NCI-H2196 (cell line): Measurements from ENCODE around the gene ABCA13.
"Not testable (repeated sequence)": the region's sequence is repeated elsewhere in the genome, so short reads cannot be mapped to it uniquely, and the experiment has no call there.

ENCODE experiments used
- DNase-seq: peaks from one replicate; lab custom pipeline; 2025; ENCODE audit not compliant: unreplicated experiment; lab: John Stamatoyannopoulos, UW

ABCA13 gene, protein sequence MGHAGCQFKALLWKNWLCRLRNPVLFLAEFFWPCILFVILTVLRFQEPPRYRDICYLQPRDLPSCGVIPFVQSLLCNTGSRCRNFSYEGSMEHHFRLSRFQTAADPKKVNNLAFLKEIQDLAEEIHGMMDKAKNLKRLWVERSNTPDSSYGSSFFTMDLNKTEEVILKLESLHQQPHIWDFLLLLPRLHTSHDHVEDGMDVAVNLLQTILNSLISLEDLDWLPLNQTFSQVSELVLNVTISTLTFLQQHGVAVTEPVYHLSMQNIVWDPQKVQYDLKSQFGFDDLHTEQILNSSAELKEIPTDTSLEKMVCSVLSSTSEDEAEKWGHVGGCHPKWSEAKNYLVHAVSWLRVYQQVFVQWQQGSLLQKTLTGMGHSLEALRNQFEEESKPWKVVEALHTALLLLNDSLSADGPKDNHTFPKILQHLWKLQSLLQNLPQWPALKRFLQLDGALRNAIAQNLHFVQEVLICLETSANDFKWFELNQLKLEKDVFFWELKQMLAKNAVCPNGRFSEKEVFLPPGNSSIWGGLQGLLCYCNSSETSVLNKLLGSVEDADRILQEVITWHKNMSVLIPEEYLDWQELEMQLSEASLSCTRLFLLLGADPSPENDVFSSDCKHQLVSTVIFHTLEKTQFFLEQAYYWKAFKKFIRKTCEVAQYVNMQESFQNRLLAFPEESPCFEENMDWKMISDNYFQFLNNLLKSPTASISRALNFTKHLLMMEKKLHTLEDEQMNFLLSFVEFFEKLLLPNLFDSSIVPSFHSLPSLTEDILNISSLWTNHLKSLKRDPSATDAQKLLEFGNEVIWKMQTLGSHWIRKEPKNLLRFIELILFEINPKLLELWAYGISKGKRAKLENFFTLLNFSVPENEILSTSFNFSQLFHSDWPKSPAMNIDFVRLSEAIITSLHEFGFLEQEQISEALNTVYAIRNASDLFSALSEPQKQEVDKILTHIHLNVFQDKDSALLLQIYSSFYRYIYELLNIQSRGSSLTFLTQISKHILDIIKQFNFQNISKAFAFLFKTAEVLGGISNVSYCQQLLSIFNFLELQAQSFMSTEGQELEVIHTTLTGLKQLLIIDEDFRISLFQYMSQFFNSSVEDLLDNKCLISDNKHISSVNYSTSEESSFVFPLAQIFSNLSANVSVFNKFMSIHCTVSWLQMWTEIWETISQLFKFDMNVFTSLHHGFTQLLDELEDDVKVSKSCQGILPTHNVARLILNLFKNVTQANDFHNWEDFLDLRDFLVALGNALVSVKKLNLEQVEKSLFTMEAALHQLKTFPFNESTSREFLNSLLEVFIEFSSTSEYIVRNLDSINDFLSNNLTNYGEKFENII (N-terminal part only)

GRCh38 chr7:48171202-48171601 lies at the start of gene ABCA13:
TSS of gene ABCA13 (plus strand) at chr7:48171458. CDS start at chr7:48171484, 26 bp downstream.
- no peak for DNase-seq

DNA sequence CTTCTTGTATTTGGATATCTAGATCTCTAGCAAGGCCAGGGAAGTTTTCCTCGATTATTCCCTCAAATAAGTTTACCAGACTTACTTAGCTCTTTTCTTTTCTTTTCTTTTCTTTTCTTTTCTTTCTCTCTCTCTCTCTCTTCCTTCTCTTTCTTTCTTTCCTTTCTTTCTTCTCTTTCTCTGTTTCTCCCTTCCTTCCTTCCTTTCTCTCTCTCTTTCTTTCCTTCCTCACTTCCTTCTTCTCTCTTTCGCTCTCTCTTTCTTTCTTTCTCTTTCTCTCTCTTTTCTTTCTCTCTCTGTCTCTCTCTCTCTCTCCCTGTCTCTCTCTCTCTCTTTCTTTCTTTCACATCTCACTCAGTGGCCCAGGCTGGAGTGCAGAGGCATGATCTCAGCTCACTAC lies 45.2 kb upstream of the ABCA13 start:
- DNase-seq, result no peak

DNA sequence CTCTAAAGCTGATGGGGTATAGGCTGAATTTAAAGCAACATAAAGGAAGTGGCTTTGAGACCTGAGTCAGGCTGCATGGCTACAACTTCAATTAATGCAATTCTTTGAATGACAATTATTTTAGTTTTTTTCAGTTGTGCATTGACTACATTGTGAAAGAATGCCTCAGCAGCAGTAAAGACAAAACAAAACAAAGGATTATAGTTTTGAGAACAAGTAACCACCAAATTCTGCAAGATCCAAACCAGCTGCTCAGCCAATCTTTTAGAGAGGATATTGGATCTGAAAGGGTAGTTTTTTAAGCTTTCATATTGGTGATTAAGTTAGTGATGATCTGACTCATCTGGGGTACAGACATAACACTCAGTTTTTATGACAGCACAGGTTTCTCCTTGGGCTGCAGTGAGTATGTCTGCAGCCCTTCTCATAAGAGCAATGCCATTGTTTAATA lies 40.6 kb upstream of the ABCA13 start:
- no peak for DNase-seq

- DNase-seq, result no peak
Measured at GRCh38 chr7:48132792-48133191, 38.5 kb upstream of the ABCA13 start.

DNA sequence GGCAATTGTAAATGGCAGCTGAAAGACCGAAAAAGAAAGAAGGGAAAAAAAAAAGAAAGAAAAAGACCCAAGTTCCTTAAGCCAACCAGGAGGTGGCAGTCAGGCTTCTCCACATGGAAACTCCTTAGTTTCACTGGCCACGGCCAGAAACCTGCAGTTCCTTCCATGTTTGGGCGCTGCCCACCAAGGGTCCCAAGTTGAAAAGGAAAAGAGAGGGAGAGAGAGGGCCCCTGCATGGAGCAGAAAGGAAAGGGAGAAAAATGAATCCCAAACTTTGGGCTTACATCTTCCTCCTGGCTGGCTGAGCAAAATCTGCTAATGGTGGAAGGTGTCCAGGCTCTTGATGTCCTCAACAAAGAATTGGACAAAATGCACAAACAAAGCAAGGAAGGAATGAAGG lies 31.8 kb upstream of the ABCA13 start:
- no peak for DNase-seq

DNA sequence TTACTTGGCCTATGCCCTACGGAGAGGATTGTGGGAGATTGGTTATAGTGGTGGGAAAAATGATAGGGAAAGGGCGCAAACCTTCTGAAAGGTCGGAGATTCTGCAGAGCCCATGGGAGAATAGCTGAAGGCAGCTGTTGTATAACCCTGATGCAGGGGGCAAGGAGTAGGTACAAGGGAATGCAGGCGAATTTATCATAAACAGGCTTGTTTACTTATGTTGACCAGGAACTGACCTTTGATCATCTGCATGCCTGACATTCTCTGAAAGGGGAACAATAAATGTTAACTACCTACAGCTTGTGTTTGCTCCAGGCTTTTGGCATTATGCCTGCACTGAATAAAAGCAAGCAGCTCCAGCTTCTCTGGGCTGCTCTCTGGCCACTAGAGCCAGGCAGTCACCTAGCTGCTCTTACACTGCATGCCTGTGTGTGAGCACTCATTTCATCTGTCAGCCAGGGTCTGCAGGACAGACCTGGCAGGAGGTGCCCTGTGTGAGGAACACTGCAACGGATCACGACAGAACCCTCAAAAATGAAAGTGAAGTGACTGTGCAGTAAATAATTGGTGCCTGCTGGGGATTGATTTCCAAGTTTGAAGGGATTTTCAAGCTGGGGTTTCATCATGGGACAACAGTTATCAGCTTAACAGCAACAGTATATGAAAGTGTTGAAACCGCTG lies 31.1 kb upstream of the ABCA13 start:
- no peak for DNase-seq

DNA sequence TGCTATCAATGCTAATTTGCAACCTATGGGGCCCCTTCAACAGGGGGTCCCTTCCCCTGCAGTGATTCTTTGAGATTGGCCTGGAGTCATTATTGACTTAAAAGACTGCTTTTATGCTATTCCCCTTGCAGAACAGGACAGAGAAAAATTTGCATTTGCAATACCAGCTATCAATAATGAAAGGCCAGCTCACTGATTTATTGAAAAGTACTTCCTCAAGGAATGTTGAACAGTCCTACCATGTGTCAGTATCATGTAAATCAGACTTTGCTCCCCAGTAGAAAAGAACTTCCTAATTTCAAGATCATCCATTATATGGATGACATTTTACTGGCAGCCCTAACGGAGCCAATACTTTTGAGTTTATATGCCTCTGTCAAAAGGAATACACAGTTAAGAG lies 29.7 kb upstream of the ABCA13 start:
- no peak for DNase-seq

DNA sequence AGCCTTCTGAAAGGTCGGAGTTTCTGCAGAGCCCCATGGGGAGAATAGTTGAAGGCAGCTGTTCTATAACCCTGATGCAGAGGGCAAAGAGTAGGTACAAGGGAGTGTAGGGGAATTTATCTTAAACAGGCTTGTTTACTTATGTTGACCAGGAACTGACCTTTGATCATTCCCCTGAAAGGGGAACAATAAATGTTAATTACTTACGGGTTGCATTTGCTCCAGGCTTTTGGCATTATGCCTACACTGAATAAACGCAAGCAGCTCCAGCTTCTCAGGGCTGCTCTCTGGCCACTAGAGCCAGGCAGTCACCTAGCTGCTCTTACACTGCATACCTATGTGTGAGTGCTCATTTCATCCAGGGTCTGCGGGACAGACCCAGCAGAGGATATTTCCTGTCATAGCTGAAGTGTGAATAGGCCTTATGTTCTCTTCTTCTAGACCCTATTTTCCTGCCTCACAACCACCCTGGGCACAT lies 26.9 kb upstream of the ABCA13 start:
- DNase-seq, result no peak

- no peak for DNase-seq
Measured at GRCh38 chr7:48147078-48147591, 24.1 kb upstream of the ABCA13 start.

DNA sequence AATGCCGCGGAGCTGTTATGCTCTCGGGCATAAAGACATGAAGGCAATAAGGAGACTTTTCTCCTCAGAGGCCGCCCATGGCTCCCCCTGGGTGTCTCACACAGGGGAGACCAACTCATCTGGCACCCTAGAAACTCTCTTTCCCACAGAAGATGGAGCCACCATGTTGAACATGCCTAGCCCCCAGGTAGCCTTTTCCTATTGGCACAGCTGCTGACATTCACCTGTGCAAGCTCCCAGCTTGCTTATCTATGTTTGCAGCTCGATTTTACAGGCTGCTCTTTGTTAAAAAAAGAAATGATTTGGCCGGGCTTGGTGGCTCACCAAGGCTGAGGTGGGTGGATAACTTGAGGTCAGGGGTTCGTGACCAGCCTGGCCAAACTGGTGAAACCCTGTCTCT lies 23.6 kb upstream of the ABCA13 start:
- DNase-seq, result not testable (repeated sequence)

- no peak for DNase-seq
Measured at GRCh38 chr7:48148311-48148710, 22.9 kb upstream of the ABCA13 start.

DNA sequence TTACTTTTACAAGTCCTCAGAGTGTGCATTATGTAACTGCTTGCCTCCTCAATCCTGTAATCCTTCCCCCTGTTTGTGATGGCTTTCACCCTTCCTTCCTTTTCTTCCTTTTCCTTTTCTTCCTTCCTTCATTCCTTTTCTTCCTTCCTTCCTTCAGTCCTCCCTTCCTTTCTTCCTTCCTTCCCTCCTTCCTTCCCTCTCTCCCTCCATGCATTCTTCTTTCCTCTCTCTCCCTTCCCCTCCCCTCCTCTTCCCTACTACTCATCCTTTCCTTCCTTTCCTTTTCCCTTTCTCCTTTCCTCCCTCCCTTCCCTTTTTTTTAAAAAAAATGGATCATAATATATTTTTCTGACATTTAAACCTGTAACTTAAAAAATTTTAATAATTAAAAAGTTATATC lies 22.2 kb upstream of the ABCA13 start:
- DNase-seq, result no peak

DNA sequence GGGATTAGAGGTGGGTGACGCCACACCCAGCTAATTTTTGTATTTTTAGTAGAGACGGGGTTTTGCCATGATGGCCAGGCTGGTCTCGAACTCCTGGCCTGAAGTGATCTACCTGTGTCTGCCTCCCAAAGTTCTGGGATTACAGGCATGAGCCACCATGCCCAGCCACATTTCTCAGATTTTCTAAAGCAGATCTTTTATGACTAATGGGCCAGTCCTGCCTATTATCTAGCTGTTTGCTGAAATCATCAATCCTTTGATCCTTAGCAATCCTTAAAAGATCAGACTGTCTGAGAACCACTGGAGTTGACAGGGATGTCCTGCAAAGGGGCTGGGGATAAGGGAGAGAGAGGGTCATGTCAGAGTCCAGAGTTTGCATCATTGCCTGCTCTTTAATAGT lies 21.2 kb upstream of the ABCA13 start:
- DNase-seq, result no peak

DNA sequence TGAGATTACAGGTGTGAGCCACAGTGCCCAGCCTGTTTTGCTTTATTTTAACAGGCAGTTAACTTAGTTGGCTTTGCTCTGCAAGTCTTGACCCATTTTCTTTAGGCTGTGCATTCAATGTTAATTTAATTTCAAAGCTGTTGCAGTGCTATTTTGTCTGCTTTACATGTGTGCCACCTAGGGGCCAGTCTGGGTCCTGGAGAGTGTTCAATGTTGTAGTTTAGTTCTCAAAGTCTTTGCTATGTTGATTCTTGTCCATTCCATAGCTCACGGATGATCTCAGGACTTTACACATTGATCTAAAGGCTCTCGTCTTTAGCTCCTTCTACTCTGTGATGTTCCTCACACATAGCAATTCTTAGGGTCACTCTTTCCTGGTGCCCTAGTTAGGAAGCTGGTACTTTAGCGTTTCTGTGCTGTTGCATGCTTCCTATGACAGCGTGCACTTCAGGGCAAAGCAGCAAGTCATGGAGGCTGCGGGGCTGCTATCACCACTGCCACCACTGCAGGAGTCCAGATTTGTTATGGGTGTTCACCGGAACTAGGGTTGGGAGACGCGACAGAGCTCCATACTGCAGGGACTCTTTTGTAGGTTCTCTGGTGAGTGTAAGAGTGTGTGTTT lies 16.4 kb upstream of the ABCA13 start:
- DNase-seq, result peak; percentile 18

DNA sequence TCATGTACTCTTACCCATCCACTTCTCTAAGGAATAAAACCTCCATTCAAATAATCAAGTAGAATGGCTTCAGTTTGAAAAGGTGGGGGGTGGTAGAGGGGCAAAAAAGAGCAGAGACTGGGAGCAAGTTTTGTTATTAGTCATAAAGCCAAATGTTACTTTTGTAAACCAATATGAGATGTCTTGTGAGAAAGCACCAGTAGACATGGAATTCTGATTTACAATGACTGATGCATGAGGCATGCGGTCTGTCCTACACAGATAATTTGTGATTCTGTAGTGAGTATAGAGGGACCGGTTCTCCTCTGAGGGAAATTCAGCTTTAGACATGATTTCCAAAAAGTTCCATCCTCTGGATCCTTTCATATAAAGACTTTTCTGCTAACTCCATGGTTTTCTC lies 12.9 kb upstream of the ABCA13 start:
- DNase-seq, result no peak

- no peak for DNase-seq
Measured at GRCh38 chr7:48161407-48162125, 9.7 kb upstream of the ABCA13 start.

GRCh38 chr7:48165157-48165556 lies 6.1 kb upstream of the ABCA13 start:
- DNase-seq, result no peak

DNA sequence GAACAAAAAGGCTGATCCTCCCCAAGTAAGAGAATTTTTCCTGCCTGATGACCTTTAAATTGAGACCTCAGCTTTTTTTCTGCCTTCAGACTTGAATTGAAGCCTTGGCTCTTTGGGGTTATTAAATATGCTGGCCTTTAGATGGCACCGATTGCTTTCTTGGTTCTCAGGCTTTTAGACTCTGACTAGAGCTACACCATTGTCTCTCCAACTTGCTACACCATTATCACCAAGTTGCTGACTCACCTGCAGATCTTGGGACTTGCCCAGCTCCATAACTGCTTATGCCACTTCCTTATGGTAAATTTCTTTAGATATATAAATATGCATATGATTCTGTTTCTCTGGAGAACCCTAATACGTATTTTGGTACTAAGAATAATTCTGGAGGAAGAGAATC lies 3.1 kb upstream of the ABCA13 start:
- no peak for DNase-seq

GRCh38 chr7:48170506-48170905 lies 752 bp upstream of the ABCA13 start:
- DNase-seq, result no peak
